HT1080 (cell line): ENCODE results near the gene NR1D1. TPM values are rescaled to one million over a fixed set of nuclear protein-coding genes. Genes with fewer than 3 reads are reported as not detected.
"Not testable (repeated sequence)": the region's sequence is repeated elsewhere in the genome, so short reads cannot be mapped to it uniquely, and the experiment has no call there.

ENCODE experiments used
- DNase-seq: peaks from one replicate; pipeline ENCODE4 v3.0.0-alpha.2; 2015; ENCODE audit warnings: low read depth
- polyA plus RNA-seq, 2 experiments: library from polyadenylated mRNA; depleted of rRNA; stranded (reverse); fragments of >200 nt; gene quantifications; 2 replicates each; pipeline ENCODE4 v1.2.3, GENCODE V29; 2015
- total RNA-seq: library from RNA; depleted of rRNA; stranded (reverse); fragments of >200 nt; shearing (Covaris generic); gene quantifications from 2 replicates; pipeline ENCODE4 v1.2.3, GENCODE V29; 2014; rRNA removed

NR1D1 gene
- 1.8 and 2.8 TPM in 2 replicates for total RNA-seq
- 10.8 and 11.7 TPM in 2 replicates for polyA plus RNA-seq (2015; cell fraction: cytosol; rRNA removed)
- 13.0 and 17.7 TPM in 2 replicates for polyA plus RNA-seq (2015; cell fraction: nucleus; rRNA removed)

- no peak for DNase-seq
Measured at GRCh38 chr17:40100419-40100668, at the start of gene NR1D1. TSS of gene NR1D1 (minus strand) at chr17:40100589. CDS start at chr17:40100094, 495 bp downstream.

- no peak for DNase-seq
Measured at GRCh38 chr17:40148527-40148926, 48.1 kb upstream of the NR1D1 start.

GRCh38 chr17:40145476-40145875, 45.1 kb upstream of the NR1D1 start:
- no peak for DNase-seq

- not testable (repeated sequence) for DNase-seq
Measured at GRCh38 chr17:40143166-40143565, 42.8 kb upstream of the NR1D1 start.

- no peak for DNase-seq
Measured at GRCh38 chr17:40139566-40140058, 39.2 kb upstream of the NR1D1 start.

- no peak for DNase-seq
Measured at GRCh38 chr17:40135817-40136216, 35.4 kb upstream of the NR1D1 start.

GRCh38 chr17:40134184-40134583, 33.8 kb upstream of the NR1D1 start:
- DNase-seq = no peak

GRCh38 chr17:40130352-40131042, 30.1 kb upstream of the NR1D1 start:
- no peak for DNase-seq

- no peak for DNase-seq
Measured at GRCh38 chr17:40129498-40129897, 29.1 kb upstream of the NR1D1 start.

- no peak for DNase-seq
Measured at GRCh38 chr17:40124279-40125141, 24.1 kb upstream of the NR1D1 start.

- DNase-seq = no peak
Measured at GRCh38 chr17:40123811-40124114, 23.4 kb upstream of the NR1D1 start.

GRCh38 chr17:40122999-40123810, 22.8 kb upstream of the NR1D1 start:
- no peak for DNase-seq

- no peak for DNase-seq
Measured at GRCh38 chr17:40122136-40122998, 22.0 kb upstream of the NR1D1 start.

GRCh38 chr17:40121181-40122135, 21.1 kb upstream of the NR1D1 start, which contains the start of gene MSL1:
TSS of gene MSL1 (plus strand) at chr17:40121971. CDS start at chr17:40122613, 642 bp downstream.
- DNase-seq = peak; percentile 61

GRCh38 chr17:40115101-40115436, 14.7 kb upstream of the NR1D1 start:
- no peak for DNase-seq

GRCh38 chr17:40113907-40114245, 13.5 kb upstream of the NR1D1 start:
- DNase-seq = no peak

GRCh38 chr17:40113110-40113906, 12.9 kb upstream of the NR1D1 start:
- DNase-seq = peak; percentile 93

GRCh38 chr17:40112718-40113109, 12.3 kb upstream of the NR1D1 start:
- DNase-seq = no peak

GRCh38 chr17:40112191-40112711, 11.9 kb upstream of the NR1D1 start:
- no peak for DNase-seq
